Stimulated activated memory B cell treated with anti-CD40 and anti-IgM and Interleukin-4, amounts not matched to agents 10 μg/mL and 1 μg/mL and 100 μg/mL, for 72 hours (primary cell): Measurements from ENCODE around the gene DOCK1.

Experiments
- ATAC-seq: fragments of 150-1000 bp; cut with Tn5 transposase; 2 replicates; pipeline ENCODE4 v1.10.0; 2021
- H3K27ac Mint-ChIP-seq: one replicate; pipeline ENCODE4 v1.8.0; 2022; ENCODE audit warnings: mild to moderate bottlenecking, mixed read lengths
- H3K27me3 Mint-ChIP-seq: one replicate; pipeline ENCODE4 v1.8.0; 2022; ENCODE audit warnings: mixed read lengths
- H3K36me3 Mint-ChIP-seq: one replicate; pipeline ENCODE4 v1.8.0; 2022; ENCODE audit warnings: mixed read lengths
- H3K4me1 Mint-ChIP-seq: one replicate; pipeline ENCODE4 v1.8.0; 2022; ENCODE audit warnings: mixed read lengths
- H3K4me3 Mint-ChIP-seq: one replicate; pipeline ENCODE4 v1.8.0; 2022; ENCODE audit warnings: mild to moderate bottlenecking, moderate library complexity, mixed read lengths
- H3K9me3 Mint-ChIP-seq: one replicate; pipeline ENCODE4 v1.8.0; 2022; ENCODE audit warnings: mixed read lengths

The DOCK1 gene

DNA sequence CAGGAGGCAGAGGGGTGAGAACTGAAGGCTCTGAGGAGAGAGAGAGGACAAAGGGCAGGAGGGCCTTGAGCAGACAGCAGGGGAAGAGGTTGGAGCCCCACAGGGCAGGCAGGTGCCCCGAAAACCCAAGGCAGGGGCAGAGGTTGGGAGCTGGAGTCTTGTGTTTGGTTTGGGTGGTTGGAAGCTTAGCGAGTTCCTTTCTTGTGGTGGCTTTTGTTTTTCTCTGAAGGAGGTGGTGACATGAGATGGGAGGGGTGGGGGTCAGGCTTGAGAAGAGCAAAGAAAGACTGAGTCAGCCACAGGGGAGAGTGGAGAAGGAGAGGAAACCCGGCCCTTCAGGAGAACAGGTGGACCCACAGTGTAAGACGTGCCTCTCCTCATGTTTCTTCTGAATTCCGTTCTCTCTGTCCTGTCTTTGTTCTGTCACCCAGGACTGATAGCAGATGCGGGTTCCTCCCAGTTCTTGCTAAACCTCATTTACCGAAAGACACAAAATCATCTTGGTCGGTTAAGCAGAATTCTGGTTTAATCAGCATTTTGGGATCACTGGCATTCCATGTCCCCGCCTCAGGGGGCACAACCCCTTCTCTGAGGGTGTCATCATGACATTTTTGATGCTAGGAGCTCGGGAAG is 195.9 kb downstream of the DOCK1 start:
- Mint-ChIP-seq H3K4me3 (no peak overlapping the region), H3K27me3 (no peaks in the 10 kb centered on the region), H3K36me3 (no peaks in the 10 kb centered on the region), H3K27ac (no peak overlapping the region), H3K4me1 (no peaks in the 10 kb centered on the region), H3K9me3 (peaks cover 4% of the 10 kb centered on the region)
- no peak for ATAC-seq

DNA sequence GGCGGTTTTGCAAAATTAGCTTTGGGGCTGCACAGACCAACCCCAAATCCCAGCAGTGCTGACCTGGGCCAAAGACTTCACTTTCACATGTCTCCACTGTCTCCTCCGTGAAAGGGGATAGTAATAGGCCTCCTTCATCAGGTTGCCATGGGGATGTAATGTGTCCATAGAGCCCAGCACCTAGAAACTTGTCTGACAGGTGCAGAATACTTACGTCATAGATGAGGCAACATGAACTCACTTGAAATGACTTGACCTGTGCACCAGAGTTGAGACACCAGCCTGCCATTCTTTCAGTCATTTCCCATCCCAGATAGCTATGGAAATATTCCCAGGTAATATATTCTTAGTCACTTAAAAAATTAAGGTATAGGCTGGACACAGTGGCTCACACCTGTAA is 196.9 kb downstream of the DOCK1 start:
- peaks cover 4% of the 10 kb centered on the region for H3K9me3 Mint-ChIP-seq
- ATAC-seq: no peak
- no peak overlapping the region for H3K4me3 Mint-ChIP-seq

DNA sequence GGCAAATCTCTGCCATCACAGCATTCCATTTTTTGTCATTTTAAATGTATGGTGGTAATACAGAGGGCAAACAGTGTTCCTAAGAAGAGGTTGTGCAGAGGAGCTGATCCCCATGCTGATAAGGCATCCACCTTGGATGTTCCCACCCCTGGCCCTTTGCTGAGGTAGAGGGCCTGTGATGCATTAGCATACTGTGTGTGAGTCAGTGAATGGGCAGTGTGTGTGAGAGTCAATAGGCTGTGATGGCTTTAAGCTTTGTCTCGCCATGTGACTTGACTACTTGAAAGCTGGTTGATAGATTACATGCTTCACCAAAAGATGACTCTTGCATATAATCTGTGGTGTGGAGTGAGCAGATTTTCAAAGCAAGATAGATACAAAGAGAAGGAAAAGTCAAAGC is 209.9 kb downstream of the DOCK1 start:
- no peak for ATAC-seq
- no peaks in the 10 kb centered on the region for H3K9me3 Mint-ChIP-seq
- H3K4me1 Mint-ChIP-seq: no peaks in the 10 kb centered on the region
- H3K27me3 Mint-ChIP-seq: no peaks in the 10 kb centered on the region
- H3K36me3 Mint-ChIP-seq: no peaks in the 10 kb centered on the region
- no peak overlapping the region for H3K27ac Mint-ChIP-seq
- no peak overlapping the region for H3K4me3 Mint-ChIP-seq

More for the DNA sequence above, 196.9 kb downstream of the DOCK1 start:
- no peaks in the 10 kb centered on the region for H3K4me1 Mint-ChIP-seq
- H3K27me3 Mint-ChIP-seq: no peaks in the 10 kb centered on the region
- H3K27ac Mint-ChIP-seq: no peak overlapping the region
- H3K36me3 Mint-ChIP-seq: no peaks in the 10 kb centered on the region

DNA sequence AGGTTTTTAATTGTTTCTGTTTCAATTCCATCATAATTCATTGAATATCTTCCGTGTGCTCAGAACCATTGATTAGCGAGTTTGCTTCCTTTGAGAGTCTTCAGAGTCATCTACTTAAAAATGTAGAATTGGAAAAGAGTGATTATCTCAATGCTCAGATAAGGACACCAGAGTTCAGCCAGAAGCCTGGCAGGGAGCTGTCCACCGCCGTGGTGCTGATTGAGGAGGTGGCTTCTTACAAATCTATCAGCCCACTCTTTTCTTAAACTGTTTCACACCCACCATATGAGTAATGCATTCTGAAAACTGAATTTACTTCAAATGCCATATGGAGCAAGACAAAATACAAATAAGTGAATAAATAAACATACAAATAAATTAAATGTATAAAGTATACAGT is 211.9 kb downstream of the DOCK1 start:
- no peaks in the 10 kb centered on the region for H3K27me3 Mint-ChIP-seq
- H3K4me3 Mint-ChIP-seq: no peak overlapping the region
- no peak overlapping the region for H3K27ac Mint-ChIP-seq
- H3K4me1 Mint-ChIP-seq: no peaks in the 10 kb centered on the region
- H3K36me3 Mint-ChIP-seq: no peaks in the 10 kb centered on the region
- no peaks in the 10 kb centered on the region for H3K9me3 Mint-ChIP-seq
- no peak for ATAC-seq

DNA sequence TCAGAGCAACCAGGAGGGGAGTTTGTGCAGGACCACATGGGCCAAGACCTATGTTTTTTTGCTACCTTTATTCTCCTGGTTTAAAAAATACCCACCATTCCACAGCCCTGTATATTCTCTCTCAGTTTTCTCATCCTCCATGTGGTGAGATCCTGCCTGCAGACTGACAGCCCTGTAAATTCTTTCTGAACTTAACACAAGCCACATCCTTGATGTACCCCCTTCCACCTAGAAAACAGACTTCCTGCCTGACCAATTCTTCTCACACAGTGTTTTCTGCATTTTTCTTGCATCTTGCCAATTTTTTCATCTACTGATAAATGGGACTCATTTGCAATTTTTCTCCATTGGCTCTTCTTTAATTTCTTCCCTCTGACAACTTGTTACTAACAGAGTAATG is 212.8 kb downstream of the DOCK1 start:
- no peak overlapping the region for H3K4me3 Mint-ChIP-seq
- no peaks in the 10 kb centered on the region for H3K4me1 Mint-ChIP-seq
- no peaks in the 10 kb centered on the region for H3K36me3 Mint-ChIP-seq
- H3K27me3 Mint-ChIP-seq: no peaks in the 10 kb centered on the region
- no peak for ATAC-seq
- no peaks in the 10 kb centered on the region for H3K9me3 Mint-ChIP-seq
- no peak overlapping the region for H3K27ac Mint-ChIP-seq

DNA sequence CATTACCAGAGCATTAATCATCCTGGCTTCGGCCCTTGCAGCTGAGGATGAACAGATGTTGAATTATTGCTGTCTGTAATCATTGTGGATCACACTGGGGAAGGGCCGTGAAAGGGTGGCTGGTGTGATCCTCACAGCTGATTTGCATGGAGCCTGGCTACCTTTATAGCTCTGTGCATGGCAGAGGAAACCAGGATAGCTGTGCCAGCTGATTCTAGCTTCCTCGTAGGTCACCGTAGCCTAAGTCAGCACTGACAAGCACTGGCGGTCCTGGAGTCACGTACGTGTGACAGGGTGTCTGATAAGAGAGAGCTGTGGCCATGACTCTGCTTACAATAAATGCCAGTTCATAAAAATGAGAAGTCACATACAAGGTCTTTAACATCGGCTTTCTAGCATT is 214.7 kb downstream of the DOCK1 start:
- H3K27me3 Mint-ChIP-seq: no peaks in the 10 kb centered on the region
- H3K36me3 Mint-ChIP-seq: no peaks in the 10 kb centered on the region
- ATAC-seq: no peak
- no peaks in the 10 kb centered on the region for H3K4me1 Mint-ChIP-seq
- H3K27ac Mint-ChIP-seq: no peak overlapping the region
- no peak overlapping the region for H3K4me3 Mint-ChIP-seq
- no peaks in the 10 kb centered on the region for H3K9me3 Mint-ChIP-seq

DNA sequence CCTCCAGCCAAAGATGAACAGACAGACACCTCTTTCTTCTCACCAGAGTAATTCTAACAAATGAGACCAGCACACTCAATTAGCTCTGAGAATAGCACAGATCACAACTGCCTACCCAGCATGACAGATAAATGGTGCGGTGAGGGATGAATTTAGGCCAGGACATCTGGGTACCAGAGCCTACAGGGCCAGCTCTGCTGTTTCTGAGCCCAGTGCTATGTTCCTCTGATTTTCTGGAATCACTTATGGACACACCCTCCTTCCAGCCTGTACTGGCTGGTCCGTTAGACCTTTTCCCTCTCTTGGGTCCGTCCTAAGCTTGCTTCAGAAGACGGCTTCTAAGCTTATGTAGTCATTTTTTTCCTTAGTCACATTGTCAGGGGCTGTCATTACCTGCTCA is 217.6 kb downstream of the DOCK1 start:
- Mint-ChIP-seq H3K27ac (no peak overlapping the region), H3K27me3 (no peaks in the 10 kb centered on the region), H3K4me1 (no peaks in the 10 kb centered on the region), H3K9me3 (no peaks in the 10 kb centered on the region), H3K4me3 (no peak overlapping the region), H3K36me3 (no peaks in the 10 kb centered on the region)
- no peak for ATAC-seq

DNA sequence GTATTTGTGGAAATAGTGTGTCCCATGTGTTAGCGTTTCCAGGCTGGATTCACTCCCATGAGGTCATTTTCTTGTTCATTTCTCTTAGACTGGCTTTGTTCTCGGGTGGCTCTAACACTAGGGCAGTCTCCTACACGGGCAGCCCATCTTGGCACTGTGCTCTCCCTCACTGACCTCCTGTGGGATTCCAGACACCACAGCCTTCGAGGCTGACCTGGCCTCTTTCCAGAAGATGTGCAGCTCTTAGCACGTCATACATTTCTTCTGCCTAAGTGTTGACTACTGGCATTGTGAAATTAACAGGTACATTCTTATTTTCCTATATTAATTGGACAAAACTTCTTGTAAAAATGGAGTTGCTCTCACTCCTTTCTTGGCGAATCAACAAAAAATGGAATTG is 218.4 kb downstream of the DOCK1 start:
- ATAC-seq: no peak
- no peak overlapping the region for H3K4me3 Mint-ChIP-seq

DNA sequence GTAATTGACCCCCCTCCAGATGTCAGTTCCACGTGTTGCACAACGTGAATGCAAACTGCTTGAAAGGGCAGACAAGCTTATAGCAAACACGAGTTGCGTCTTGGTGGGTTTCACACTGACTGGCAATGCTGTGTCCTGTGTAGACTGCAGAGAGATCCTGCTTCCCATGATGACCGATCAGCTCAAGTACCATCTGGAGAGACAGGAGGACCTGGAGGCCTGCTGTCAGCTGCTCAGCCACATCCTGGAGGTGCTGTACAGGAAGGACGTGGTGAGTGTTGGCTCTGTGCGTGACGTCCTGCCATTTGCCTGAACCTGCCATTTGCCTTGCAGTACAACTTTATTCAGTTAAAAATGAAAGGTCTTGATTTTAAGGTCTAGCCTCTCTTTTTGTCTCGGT is 220.1 kb downstream of the DOCK1 start:
- ATAC-seq: no peak
- H3K9me3 Mint-ChIP-seq: peaks cover 5% of the 10 kb centered on the region
- H3K4me1 Mint-ChIP-seq: no peaks in the 10 kb centered on the region
- H3K27me3 Mint-ChIP-seq: no peaks in the 10 kb centered on the region
- H3K4me3 Mint-ChIP-seq: no peak overlapping the region
- H3K36me3 Mint-ChIP-seq: no peaks in the 10 kb centered on the region
- H3K27ac Mint-ChIP-seq: no peak overlapping the region

More for the DNA sequence above, 218.4 kb downstream of the DOCK1 start:
- Mint-ChIP-seq H3K27me3 (no peaks in the 10 kb centered on the region), H3K9me3 (peaks cover 3% of the 10 kb centered on the region), H3K27ac (no peak overlapping the region), H3K36me3 (no peaks in the 10 kb centered on the region), H3K4me1 (no peaks in the 10 kb centered on the region)

DNA sequence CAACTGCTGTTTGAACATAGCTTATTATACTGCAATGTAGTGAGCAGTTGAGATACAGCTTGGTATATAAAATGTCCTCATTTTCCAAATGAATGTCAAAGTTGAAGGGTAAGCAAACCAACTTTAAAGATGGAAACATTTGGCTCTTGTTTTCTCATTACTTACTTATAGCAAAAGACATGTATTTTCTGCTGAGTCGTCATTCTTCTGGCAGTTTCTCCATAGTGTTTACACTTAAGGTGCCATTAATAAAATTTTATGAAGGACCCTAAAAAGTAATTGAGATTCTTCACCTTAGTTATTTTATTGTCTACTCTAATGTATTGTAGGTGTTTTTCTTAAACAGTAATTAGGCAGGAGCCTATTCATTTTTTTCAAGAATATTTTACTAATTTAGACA is 222.6 kb downstream of the DOCK1 start:
- Mint-ChIP-seq H3K4me1 (no peaks in the 10 kb centered on the region), H3K4me3 (no peak overlapping the region), H3K9me3 (peaks cover 5% of the 10 kb centered on the region), H3K27ac (no peak overlapping the region), H3K27me3 (no peaks in the 10 kb centered on the region), H3K36me3 (no peaks in the 10 kb centered on the region)
- no peak for ATAC-seq

DNA sequence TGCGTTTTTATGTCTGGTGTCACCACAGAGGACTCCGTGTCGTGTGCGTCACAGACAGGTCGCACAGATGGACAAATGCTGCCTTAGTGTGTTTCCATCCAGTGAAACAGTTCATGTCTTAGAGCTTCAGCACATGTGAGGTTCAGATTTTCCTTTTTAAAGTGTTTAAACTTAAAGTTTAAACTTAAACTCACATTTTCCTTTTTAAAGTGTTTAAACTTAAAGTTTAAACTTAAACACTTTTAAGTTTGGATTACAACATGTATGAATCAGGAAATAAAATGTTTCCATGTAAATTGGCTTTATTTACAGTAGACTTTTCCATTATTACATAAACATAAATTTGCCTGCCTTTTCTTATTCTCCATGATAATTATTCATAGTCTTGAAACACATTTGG is 223.9 kb downstream of the DOCK1 start:
- ATAC-seq: no peak
- H3K9me3 Mint-ChIP-seq: peaks cover 5% of the 10 kb centered on the region
- no peaks in the 10 kb centered on the region for H3K36me3 Mint-ChIP-seq
- H3K4me1 Mint-ChIP-seq: no peaks in the 10 kb centered on the region
- no peak overlapping the region for H3K27ac Mint-ChIP-seq
- no peaks in the 10 kb centered on the region for H3K27me3 Mint-ChIP-seq
- no peak overlapping the region for H3K4me3 Mint-ChIP-seq

DNA sequence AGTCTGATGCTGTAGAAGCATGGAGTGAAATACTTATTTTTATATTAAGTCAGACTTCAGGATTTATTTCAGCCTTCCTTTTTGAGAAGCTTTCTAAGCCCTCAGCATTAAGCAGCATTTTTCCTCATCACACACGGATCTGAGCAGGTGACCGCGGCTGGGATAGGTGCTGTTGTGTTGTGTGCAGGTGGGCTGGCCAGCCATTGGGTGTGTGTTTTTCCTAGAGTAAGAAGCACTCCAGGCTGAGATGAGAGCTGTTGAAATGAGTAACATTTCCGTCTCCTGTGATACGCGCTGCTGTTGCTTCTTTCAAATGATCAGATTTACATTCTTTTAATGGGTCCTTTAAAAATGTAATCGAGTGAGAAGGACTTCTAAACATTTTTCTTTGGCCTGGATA is 227.2 kb downstream of the DOCK1 start:
- Mint-ChIP-seq H3K27ac (no peak overlapping the region), H3K36me3 (no peaks in the 10 kb centered on the region), H3K4me1 (peaks cover 4% of the 10 kb centered on the region), H3K9me3 (peaks cover 5% of the 10 kb centered on the region), H3K27me3 (no peaks in the 10 kb centered on the region), H3K4me3 (no peak overlapping the region)
- ATAC-seq: no peak

DNA sequence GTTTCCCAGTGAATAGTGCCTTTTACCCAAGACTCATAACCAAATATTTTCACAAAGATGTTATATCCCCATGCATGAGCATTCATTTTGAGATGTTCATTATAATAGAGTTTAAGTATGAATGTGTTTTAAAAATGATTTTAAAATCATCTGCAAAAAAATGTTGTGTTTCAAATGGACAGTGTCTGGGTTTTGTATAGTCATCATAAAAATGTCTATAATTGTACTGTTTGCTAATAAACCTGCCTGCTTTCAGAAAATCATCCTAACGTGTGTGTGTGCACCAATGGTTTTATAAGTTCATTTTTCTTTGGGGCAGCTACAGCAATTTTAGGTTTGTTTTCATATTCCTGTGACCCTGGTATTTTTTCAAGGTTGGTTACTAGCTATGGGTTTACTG is 228.0 kb downstream of the DOCK1 start:
- peaks cover 5% of the 10 kb centered on the region for H3K9me3 Mint-ChIP-seq
- peaks cover 4% of the 10 kb centered on the region for H3K4me1 Mint-ChIP-seq
- H3K36me3 Mint-ChIP-seq: no peaks in the 10 kb centered on the region
- ATAC-seq: no peak
- H3K27me3 Mint-ChIP-seq: no peaks in the 10 kb centered on the region
- H3K4me3 Mint-ChIP-seq: no peak overlapping the region
- no peak overlapping the region for H3K27ac Mint-ChIP-seq

DNA sequence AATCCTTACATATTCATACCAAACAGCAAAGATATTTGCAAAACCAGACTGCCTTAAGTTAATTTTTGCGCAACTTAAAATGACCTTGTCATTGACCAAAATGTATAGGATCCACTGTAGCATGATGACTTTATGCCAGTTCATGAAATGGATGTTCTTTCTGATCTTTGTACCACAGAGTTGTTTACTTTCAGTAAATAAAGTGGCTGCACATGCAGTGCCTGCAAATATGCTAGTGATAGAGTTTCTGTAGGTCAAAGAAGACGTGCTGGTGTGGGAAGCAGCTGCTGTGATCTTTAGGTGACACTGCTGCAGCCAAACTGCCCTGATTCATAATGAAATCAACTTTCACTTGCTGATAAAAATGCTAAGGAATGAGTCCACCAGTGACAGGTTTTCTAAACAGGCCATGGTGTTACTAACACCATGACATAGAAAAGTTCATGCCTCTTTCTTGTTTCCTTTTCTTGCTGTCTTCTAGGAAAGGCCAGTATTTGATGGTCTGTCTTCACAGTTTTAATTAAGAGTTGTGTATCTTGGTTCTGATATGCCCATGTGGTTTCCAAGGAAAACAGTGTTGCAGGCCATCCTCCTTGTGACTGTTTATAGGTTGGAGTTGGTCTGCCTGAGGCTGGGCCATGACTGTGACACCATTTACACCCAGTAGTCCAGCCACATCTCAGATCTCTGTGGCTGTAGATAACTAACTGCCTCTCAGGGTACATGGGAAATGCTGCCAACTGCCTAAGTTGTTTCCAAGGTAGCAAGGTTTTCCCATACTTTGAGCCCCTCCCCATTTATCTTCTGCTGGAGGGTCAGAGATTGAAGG is 228.7 kb downstream of the DOCK1 start:
- peaks cover 4% of the 10 kb centered on the region for H3K4me1 Mint-ChIP-seq
- H3K36me3 Mint-ChIP-seq: no peaks in the 10 kb centered on the region
- H3K4me3 Mint-ChIP-seq: no peak overlapping the region
- H3K27ac Mint-ChIP-seq: no peak overlapping the region
- peaks cover 2% of the 10 kb centered on the region for H3K9me3 Mint-ChIP-seq
- ATAC-seq: no peak
- no peaks in the 10 kb centered on the region for H3K27me3 Mint-ChIP-seq

DNA sequence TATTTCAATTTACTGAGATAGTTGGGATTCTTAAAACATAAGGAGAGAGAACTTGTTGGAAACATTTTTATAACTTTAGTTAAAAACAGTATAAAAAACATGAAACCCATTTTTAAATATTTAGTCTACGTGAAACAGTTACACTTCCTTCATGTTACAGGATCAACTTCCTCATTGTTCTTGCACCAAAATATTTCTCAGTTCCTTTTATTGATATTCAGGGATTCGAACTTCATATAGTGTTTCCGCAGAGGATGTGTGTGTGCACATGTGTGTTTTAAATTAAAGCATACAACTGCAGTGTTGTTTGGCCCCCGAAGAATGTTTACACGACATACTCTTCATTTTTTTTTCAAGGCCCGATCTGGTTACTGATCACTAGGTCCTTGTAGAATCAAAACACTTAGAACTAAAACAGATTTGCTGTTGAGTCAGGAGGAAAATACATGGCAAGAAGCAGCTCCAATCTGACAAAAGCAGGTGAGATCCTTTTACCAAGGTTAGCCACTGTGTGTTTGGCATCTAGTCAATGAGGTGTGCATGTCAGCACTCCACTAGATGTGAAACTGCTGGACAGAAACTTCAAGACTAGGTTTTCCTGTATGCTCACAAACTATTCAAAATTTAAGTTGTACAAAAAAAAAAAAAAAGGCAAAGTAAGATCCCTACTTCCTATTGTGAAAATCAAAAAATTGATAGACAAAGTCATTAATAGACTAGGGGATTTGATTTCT is 230.8 kb downstream of the DOCK1 start:
- Mint-ChIP-seq H3K27ac (no peak overlapping the region), H3K9me3 (peaks cover 2% of the 10 kb centered on the region), H3K4me3 (no peak overlapping the region), H3K4me1 (peaks cover 4% of the 10 kb centered on the region), H3K27me3 (no peaks in the 10 kb centered on the region), H3K36me3 (no peaks in the 10 kb centered on the region)
- no peak for ATAC-seq

DNA sequence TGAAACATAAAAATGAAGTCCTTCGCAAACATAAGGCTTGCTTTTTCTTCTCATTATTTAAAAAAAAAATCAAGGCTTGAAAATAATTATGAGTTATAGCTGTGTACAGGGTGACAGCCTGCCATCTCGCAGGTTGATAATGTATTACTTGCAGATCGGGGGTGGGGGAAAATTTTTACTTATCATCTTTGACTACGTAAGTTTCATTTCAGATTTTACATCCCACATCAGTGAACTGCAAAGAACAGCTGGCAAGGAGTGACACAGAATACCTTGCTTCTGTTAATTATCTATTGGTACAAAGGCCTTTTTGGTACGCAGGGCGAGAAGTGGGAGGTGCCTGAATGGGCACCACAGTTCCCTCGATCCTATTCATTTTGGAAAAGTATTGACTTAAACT is 232.2 kb downstream of the DOCK1 start:
- Mint-ChIP-seq H3K27ac (no peak overlapping the region), H3K9me3 (peaks cover 3% of the 10 kb centered on the region), H3K36me3 (no peaks in the 10 kb centered on the region), H3K4me3 (no peak overlapping the region), H3K27me3 (no peaks in the 10 kb centered on the region), H3K4me1 (peaks cover 4% of the 10 kb centered on the region)
- no peak for ATAC-seq
